ENCODE measurements around the gene ATP5MC2.
A peak's percentile ranks its signal among the peaks of the same experiment; 100 is the strongest.
"Not testable (repeated sequence)": the region's sequence is repeated elsewhere in the genome, so short reads cannot be mapped to it uniquely, and the experiment has no call there.

ATP5MC2 gene

DNA sequence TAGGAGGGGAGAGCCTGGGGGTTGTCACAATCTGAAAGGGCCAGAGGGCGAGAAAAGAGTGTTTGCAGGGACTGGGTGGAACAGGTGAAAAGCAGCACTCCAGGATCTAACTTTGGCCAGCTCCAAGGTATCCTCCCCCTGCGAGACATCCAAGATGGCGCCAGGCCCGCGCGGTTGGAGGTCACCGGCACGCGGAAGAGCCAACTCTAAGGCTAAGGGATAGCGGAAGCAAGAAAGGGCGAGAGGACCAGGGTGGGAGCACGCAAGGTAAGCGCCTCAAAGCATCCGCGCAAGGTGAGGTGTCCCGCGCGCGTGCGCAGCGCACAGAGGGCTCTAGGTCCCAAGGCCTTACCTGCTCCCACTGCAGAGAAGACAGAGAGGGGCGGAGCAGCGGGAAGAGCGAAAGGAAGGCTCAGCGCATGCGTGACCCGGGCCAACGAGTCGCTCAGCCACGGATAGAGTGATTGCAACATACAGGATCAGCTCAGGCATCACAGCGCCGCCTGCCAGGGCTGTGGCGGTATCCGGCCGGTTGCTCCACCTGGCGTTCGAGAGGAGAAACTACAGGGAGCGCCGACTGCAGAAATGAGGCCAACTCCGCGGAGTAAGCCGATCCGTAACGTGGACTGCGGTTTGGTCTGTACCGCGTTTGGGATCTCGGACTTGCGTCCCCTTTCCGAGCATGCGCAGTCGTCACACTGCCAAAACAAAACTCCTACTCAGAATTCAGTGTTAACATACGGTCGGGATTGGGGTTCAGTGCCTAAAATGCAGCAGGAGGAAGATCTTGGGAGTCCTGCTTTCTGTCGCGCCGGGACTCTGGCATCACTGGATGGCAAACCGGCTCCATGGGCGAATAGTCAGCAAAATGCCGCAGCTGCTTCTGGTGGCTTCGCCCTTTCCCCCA, at the start of gene ATP5MC2:
TSS of gene ATP5MC2 (minus strand) at position 383 of the 907 bp plus-strand sequence. CDS start 3,469 bp downstream, outside the sequence.
- Histone ChIP-seq H3K27ac (ENCODE audit: low read depth, low read length) (peak within 1 kb of the TSS; percentile 87), H3K36me3 (ENCODE audit: insufficient read depth, low read length) (peaks cover 19% of the 10 kb centered on the region), H3K9me3 (ENCODE audit: low read length) (no peaks in the 10 kb centered on the region), H3K4me1 (ENCODE audit: insufficient read depth, low read length) (peaks cover 33% of the 10 kb centered on the region), H3K9ac (ENCODE audit: low read length) (peak within 1 kb of the TSS; percentile 59), H3K27me3 (ENCODE audit: control insufficient read depth in 1 of 2, insufficient read depth in 2 of 2, low read length in 2 of 2) (no peaks in the 10 kb centered on the region), H3K4me3 (ENCODE audit: low read depth in 1 of 2, low read length in 2 of 2) (peak within 1 kb of the TSS; percentile 43 to 93)

DNA sequence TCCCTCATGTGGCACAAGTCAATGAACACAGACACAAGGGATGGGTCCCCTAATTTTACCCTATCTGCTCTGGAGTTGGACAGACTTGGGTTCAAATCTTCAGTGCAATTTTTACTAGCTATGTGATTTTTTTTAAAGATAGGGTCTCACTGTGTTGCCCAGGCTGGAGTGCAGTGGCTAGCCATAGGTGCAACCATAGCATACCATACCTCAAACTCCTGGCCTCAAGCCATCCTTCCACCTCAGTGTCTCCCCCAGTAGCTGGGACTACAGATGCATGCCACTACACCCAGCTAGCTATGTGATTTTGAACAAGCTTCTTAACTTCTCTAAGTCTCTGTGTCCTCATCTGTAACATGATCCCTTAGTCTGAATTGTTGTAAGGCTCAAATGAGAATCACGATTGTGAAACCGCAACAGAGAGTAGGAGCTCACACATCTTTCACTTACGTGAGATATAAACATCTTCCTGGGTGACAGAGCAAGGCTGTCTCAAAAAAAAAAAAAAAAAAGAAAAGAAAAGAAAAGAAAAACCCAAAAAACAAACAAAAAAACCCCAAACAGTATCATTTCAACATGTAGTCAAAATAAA, 46.7 kb upstream of the ATP5MC2 start:
- Histone ChIP-seq H3K27me3 (ENCODE audit: control insufficient read depth in 1 of 2, insufficient read depth in 2 of 2, low read length in 2 of 2) (no peaks in the 10 kb centered on the region), H3K9ac (ENCODE audit: low read length) (no peak overlapping the region), H3K4me1 (ENCODE audit: insufficient read depth, low read length) (peaks cover 14% of the 10 kb centered on the region), H3K27ac (ENCODE audit: low read depth, low read length) (no peak overlapping the region), H3K36me3 (ENCODE audit: insufficient read depth, low read length) (peaks cover 57% of the 10 kb centered on the region), H3K4me3 (ENCODE audit: low read depth in 1 of 2, low read length in 2 of 2) (no peak overlapping the region), H3K9me3 (ENCODE audit: low read length) (no peaks in the 10 kb centered on the region)

DNA sequence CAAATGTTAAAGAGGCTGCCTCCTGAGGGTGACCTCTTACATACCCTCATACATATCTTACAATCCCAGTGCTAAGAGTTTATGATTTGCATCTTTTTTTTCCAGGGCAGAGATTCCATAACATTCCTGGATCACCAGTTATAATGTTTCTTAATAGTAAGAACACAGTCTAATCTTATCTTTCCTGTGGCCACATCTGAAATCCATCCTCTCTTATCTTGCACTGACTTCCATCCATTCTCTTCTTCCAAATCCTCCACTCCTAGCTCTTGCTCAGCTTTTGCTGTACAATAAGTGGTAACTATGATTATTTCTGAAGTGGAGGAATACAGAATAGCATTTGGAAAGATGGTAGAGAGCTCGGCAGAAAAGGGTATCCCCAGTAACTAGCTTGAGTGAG, 45.1 kb upstream of the ATP5MC2 start:
- Histone ChIP-seq H3K36me3 (ENCODE audit: insufficient read depth, low read length) (peaks cover 65% of the 10 kb centered on the region), H3K27ac (ENCODE audit: low read depth, low read length) (no peak overlapping the region), H3K9ac (ENCODE audit: low read length) (no peak overlapping the region), H3K4me3 (ENCODE audit: low read depth in 1 of 2, low read length in 2 of 2) (no peak overlapping the region), H3K27me3 (ENCODE audit: control insufficient read depth in 1 of 2, insufficient read depth in 2 of 2, low read length in 2 of 2) (no peaks in the 10 kb centered on the region), H3K4me1 (ENCODE audit: insufficient read depth, low read length) (peaks cover 6% of the 10 kb centered on the region), H3K9me3 (ENCODE audit: low read length) (no peaks in the 10 kb centered on the region)

DNA sequence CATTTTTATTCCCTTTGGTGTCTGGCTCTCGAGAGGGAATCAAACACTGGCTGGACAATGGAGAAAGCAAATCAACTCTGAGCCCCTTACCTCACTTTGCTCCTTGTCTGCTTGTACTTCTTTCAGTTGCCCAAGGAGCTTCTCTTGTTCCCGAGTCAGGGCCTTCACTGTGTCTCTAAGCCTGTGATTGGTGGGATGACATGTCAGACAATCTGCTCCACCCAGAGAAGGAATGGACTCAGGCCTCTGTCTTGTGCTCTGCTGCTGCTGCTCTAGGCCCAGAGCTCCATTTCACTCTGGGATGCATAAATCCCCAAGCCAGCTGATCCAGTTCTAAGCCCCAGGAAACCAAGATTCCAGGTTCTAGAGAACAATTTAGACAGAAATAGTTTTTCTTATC, 43.8 kb upstream of the ATP5MC2 start:
- Histone ChIP-seq H3K36me3 (ENCODE audit: insufficient read depth, low read length) (peaks cover 78% of the 10 kb centered on the region), H3K9ac (ENCODE audit: low read length) (no peak overlapping the region)

DNA sequence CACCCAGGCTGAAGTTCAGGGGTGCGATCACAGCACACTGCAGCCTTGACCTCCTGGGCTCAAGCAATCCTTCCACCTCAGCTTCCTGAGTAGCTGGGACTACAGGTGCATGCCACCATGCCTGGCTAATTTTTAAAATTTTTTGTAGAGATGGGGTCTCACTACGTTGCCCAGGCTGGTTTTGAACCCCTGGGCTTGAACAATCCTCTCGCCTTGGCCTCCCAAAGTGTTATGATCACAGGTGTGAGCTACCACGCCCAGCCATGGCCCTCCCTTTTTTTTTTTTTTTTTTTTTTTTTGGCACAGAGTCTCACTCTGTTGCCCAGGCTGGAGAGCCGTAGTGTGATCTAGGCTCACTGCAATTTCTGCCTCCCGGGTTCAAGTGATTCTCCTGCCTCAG, 42.7 kb upstream of the ATP5MC2 start:
- H3K4me3 ChIP-seq (ENCODE audit: low read depth in 1 of 2, low read length in 2 of 2); H3K9ac ChIP-seq (ENCODE audit: low read length); H3K9me3 ChIP-seq (ENCODE audit: low read length); H3K4me1 ChIP-seq (ENCODE audit: insufficient read depth, low read length); H3K27ac ChIP-seq (ENCODE audit: low read depth, low read length); H3K27me3 ChIP-seq (ENCODE audit: control insufficient read depth in 1 of 2, insufficient read depth in 2 of 2, low read length in 2 of 2): not testable (repeated sequence)
- H3K36me3 ChIP-seq (ENCODE audit: insufficient read depth, low read length), result peaks cover 78% of the 10 kb centered on the region

More for the DNA sequence above, 43.8 kb upstream of the ATP5MC2 start:
- Histone ChIP-seq H3K27ac (ENCODE audit: low read depth, low read length) (no peak overlapping the region), H3K27me3 (ENCODE audit: control insufficient read depth in 1 of 2, insufficient read depth in 2 of 2, low read length in 2 of 2) (no peaks in the 10 kb centered on the region), H3K9me3 (ENCODE audit: low read length) (no peaks in the 10 kb centered on the region), H3K4me1 (ENCODE audit: insufficient read depth, low read length) (no peaks in the 10 kb centered on the region), H3K4me3 (ENCODE audit: low read depth in 1 of 2, low read length in 2 of 2) (no peak overlapping the region)

DNA sequence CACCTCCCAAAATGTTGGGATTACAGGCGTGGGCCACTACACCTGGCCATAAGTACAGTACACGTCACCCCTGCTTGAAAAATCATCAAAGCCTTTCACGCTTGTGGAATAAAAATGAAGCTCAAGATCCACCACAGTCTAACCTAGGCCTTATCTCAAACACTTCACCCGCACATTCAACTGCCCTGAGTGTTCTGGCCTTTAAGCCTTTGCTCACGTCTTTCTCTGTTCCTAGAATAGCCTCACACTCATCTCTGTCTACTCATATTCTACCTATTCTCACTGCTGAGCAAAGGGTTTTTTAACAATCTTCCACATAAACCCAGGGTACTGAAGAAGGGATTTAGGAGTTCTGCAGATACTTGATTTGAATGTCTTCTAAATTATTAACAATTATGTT, 41.4 kb upstream of the ATP5MC2 start:
- H3K27ac ChIP-seq (ENCODE audit: low read depth, low read length), result no peak overlapping the region
- H3K9ac ChIP-seq (ENCODE audit: low read length), result no peak overlapping the region

DNA sequence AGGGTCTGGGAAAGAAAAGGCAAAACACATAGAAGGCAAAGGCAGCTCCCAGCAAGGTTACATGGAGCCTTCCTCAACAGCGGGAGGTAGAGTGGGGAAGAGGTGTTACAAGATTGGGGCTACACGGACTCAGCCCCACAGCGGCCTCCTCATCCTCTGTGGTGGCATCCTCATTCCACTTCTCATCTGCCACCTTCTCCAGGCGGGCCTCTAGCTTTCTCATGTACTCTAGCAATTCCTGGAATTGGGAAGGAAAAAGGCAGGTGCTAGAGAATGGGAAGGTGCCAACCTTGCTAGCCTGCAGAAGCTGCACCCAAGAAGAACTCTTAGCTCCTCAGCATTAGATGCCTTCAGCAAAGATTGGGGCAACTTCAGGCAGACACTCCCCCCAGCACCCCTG, 38.1 kb upstream of the ATP5MC2 start:
- H3K9me3 ChIP-seq (ENCODE audit: low read length), result no peaks in the 10 kb centered on the region
- H3K36me3 ChIP-seq (ENCODE audit: insufficient read depth, low read length), result peaks cover 54% of the 10 kb centered on the region
- H3K9ac ChIP-seq (ENCODE audit: low read length), result no peak overlapping the region
- H3K27me3 ChIP-seq (ENCODE audit: control insufficient read depth in 1 of 2, insufficient read depth in 2 of 2, low read length in 2 of 2), result no peaks in the 10 kb centered on the region
- no peak overlapping the region for H3K27ac ChIP-seq (ENCODE audit: low read depth, low read length)
- H3K4me3 ChIP-seq (ENCODE audit: low read depth in 1 of 2, low read length in 2 of 2), result no peak overlapping the region
- no peaks in the 10 kb centered on the region for H3K4me1 ChIP-seq (ENCODE audit: insufficient read depth, low read length)

More for the DNA sequence above, 41.4 kb upstream of the ATP5MC2 start:
- Histone ChIP-seq H3K4me1 (ENCODE audit: insufficient read depth, low read length) (no peaks in the 10 kb centered on the region), H3K4me3 (ENCODE audit: low read depth in 1 of 2, low read length in 2 of 2) (no peak overlapping the region), H3K36me3 (ENCODE audit: insufficient read depth, low read length) (peaks cover 75% of the 10 kb centered on the region), H3K27me3 (ENCODE audit: control insufficient read depth in 1 of 2, insufficient read depth in 2 of 2, low read length in 2 of 2) (no peaks in the 10 kb centered on the region), H3K9me3 (ENCODE audit: low read length) (no peaks in the 10 kb centered on the region)

DNA sequence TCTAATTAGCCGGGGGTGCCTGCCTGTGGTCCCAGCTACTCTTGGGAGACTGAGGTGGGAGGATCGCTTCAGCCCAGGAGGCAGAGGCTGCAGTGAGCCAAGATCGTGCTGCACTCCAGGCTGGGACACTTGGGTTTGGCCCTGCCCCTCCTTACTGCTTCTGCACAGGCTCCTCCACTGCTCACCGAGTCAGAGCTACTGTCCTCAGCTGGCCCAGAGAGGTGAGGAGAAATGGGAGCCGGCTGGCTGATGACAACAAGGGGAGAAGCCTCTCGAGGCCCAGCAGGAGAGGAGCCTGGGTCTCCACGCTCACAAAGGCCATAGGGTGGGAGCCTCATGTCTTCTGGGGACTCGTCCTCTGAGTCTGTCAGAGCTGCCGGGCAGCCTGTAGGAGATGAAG, 37.6 kb upstream of the ATP5MC2 start:
- Histone ChIP-seq H3K27ac (ENCODE audit: low read depth, low read length) (no peak overlapping the region), H3K4me1 (ENCODE audit: insufficient read depth, low read length) (no peaks in the 10 kb centered on the region), H3K9me3 (ENCODE audit: low read length) (no peaks in the 10 kb centered on the region), H3K36me3 (ENCODE audit: insufficient read depth, low read length) (peaks cover 54% of the 10 kb centered on the region), H3K4me3 (ENCODE audit: low read depth in 1 of 2, low read length in 2 of 2) (no peak overlapping the region), H3K9ac (ENCODE audit: low read length) (no peak overlapping the region), H3K27me3 (ENCODE audit: control insufficient read depth in 1 of 2, insufficient read depth in 2 of 2, low read length in 2 of 2) (no peaks in the 10 kb centered on the region)

DNA sequence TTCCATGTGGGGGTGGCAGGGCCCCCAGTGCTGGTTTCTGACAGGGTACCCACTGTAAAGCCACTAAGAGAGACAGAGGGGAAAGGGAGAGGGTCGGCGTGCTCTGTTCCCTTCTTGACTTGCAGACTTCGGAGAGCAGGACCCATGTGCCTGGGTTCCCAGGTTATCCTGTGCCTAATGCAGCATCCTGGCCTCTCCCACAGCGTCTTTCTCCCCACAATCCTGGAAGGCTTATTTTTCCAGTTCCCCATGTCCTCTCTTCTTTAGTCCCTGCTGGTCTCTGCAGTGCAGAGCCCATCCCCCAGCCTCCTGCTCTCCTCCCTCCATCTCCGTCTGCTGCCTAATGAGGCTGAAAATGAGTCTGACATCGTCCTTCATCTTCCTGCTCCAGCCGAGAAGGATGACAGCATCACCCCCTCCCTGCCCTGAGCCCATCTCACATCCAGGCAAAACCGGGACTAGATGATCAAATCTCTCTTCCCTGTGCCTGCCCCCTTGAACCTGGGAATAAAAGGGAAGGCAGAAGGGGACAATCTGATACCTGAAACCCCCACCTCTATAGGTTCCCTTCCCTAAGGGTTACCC, 36.3 kb upstream of the ATP5MC2 start:
- Histone ChIP-seq H3K9me3 (ENCODE audit: low read length) (no peaks in the 10 kb centered on the region), H3K27me3 (ENCODE audit: control insufficient read depth in 1 of 2, insufficient read depth in 2 of 2, low read length in 2 of 2) (no peaks in the 10 kb centered on the region), H3K9ac (ENCODE audit: low read length) (no peak overlapping the region), H3K4me1 (ENCODE audit: insufficient read depth, low read length) (no peaks in the 10 kb centered on the region), H3K36me3 (ENCODE audit: insufficient read depth, low read length) (peaks cover 54% of the 10 kb centered on the region), H3K27ac (ENCODE audit: low read depth, low read length) (no peak overlapping the region), H3K4me3 (ENCODE audit: low read depth in 1 of 2, low read length in 2 of 2) (no peak overlapping the region)

DNA sequence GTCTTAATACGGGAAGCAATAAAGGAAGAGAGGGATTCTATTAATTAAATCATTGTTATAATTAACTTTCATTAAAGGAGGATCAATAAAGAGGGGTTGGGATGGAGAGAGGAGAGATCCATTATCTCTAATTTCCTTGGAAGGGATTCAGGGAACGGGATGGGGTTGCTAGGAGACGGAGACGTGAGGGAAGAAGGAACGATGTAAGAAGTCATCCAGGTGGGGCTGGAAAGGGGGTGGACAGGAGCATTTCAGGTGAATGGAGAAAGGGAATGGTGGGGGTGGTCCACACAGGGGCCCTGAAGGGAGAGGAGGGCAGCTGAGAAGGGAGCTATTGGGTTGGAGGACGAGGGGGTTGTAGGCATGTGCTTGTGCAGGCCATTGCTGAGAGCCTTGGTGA, 34.2 kb upstream of the ATP5MC2 start:
- Histone ChIP-seq H3K9me3 (ENCODE audit: low read length) (no peaks in the 10 kb centered on the region), H3K4me1 (ENCODE audit: insufficient read depth, low read length) (no peaks in the 10 kb centered on the region), H3K27ac (ENCODE audit: low read depth, low read length) (no peak overlapping the region), H3K4me3 (ENCODE audit: low read depth in 1 of 2, low read length in 2 of 2) (no peak overlapping the region), H3K27me3 (ENCODE audit: control insufficient read depth in 1 of 2, insufficient read depth in 2 of 2, low read length in 2 of 2) (peaks cover 7 to 9% of the 10 kb centered on the region in 2 donors), H3K9ac (ENCODE audit: low read length) (no peak overlapping the region), H3K36me3 (ENCODE audit: insufficient read depth, low read length) (peaks cover 38% of the 10 kb centered on the region)

DNA sequence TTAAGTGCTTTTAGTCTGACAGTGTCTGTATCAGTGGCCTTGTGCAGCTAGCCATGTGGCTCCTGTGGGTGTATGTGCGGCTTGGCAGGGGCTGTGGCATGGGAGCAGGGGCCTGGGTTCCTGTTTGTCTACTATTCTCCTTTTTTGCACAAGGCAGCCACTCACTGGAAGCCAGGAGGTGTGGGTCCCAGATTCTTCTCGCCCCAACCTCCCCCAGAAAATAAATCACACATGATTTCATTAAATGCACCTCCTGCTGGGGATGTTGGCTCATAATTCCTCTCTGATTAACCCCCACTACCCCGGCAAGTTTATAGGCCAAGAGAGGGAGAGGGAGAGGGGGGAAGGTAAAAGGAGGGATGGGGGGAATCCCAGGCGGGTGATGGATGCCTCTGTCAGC, 33.8 kb upstream of the ATP5MC2 start:
- Histone ChIP-seq H3K36me3 (ENCODE audit: insufficient read depth, low read length) (peaks cover 34% of the 10 kb centered on the region), H3K27me3 (ENCODE audit: control insufficient read depth in 1 of 2, insufficient read depth in 2 of 2, low read length in 2 of 2) (peaks cover 7 to 9% of the 10 kb centered on the region in 2 donors), H3K9me3 (ENCODE audit: low read length) (no peaks in the 10 kb centered on the region), H3K9ac (ENCODE audit: low read length) (no peak overlapping the region), H3K4me3 (ENCODE audit: low read depth in 1 of 2, low read length in 2 of 2) (no peak overlapping the region), H3K27ac (ENCODE audit: low read depth, low read length) (no peak overlapping the region), H3K4me1 (ENCODE audit: insufficient read depth, low read length) (no peaks in the 10 kb centered on the region)

Data from muscle layer of colon (tissue), 2 donors.